Adrenal gland (tissue), 12 donors: ENCODE measurements around the gene PTPRN2. TPM values are rescaled to one million over a fixed set of nuclear protein-coding genes. Genes with fewer than 3 reads are reported as not detected.

ENCODE experiments used
- DNase-seq, 7 donors: peaks; one replicate each; pipeline ENCODE4 v3.0.0-alpha.2; 2019 to 2020
- H3K27ac ChIP-seq, 5 donors: fragments of 200-600 bp; sonication (generic) in 4 of 5; 1 replicate in 3 of 5; 2 replicates in 2 of 5; pipeline versions ENCODE4 v1.5.1 to v1.8.0; 2016 to 2020; ENCODE audit warnings: mild to moderate bottlenecking in 1 of 5
- H3K27me3 ChIP-seq: fragments of 200-600 bp; 2 replicates; pipeline ENCODE4 v1.8.0; 2021
- H3K36me3 ChIP-seq, 2 donors: fragments of 200-600 bp; replicated peaks in 1 of 2; 1 replicate in 1 of 2; 2 replicates in 1 of 2; pipeline versions ENCODE4 v1.5.1 to v1.8.0; 2018 to 2022
- H3K4me1 ChIP-seq, 2 donors: fragments of 200-600 bp; replicated peaks in 1 of 2; 1 replicate in 1 of 2; 2 replicates in 1 of 2; pipeline versions ENCODE4 v1.5.1 to v1.8.0; 2018 to 2021
- H3K4me3 ChIP-seq, 4 donors: fragments of 200-600 bp; sonication (generic) in 3 of 4; one replicate each; pipeline ENCODE4 v1.5.1; 2016 to 2018
- H3K9me3 ChIP-seq, 3 donors: fragments of 200-600 bp; sonication (generic) in 1 of 3; replicated peaks in 1 of 3; 1 replicate in 2 of 3; 2 replicates in 1 of 3; pipeline versions ENCODE4 v1.5.1 to v1.8.0; 2016 to 2021
- POLR2A ChIP-seq, 2 donors: fragments of 450-650 bp; IDR thresholded peaks; one replicate each; pipeline ENCODE4 v1.6.1; 2017; ENCODE audit warnings: antibody characterized with exemption in 2 of 2, mild to moderate bottlenecking in 2 of 2, moderate library complexity in 1 of 2
- WGBS, 4 donors: extraction: QIAGEN DNeasy Blood & Tissue Kit in 2 of 4; methylation state at CpG; one replicate each; pipeline versions ENCODE4 v1.1.5 to v1.1.7; 2013 to 2017; 5-methylcytosine and 5-hydroxymethylcytosine counted together
- intact Hi-C, 2 donors: fragments of 100-400 bp; cut with DNase I; formaldehyde crosslinking; loops; one replicate each; pipeline versions ENCODE4 v1.14.1 to v1.15.0; 2022 to 2023
- polyA plus RNA-seq, 3 donors: library from polyadenylated mRNA; stranded (reverse); fragments of 200-250 nt in 2 of 3; fragments of 350-450 nt in 1 of 3; fragmentation: Illumina TruSeq in 1 of 3; extraction: RNeasy Lipid Tissue Mini Kit (QIAGEN cat#74804) in 1 of 3; gene quantifications; one replicate each; pipeline ENCODE4 v1.2.3, GENCODE V29; 2013 to 2014
- total RNA-seq, 9 donors: library from RNA; depleted of rRNA in 4 of 9; stranded (reverse); fragments of >200 nt in 4 of 9; fragments of 120-200 nt in 1 of 9; fragmentation: NEBNext Ultra II Directional in 1 of 9; extraction: Animal tissue kit (Norgen Biotek cat#: 25700) in 1 of 9; gene quantifications; one replicate each; pipeline versions ENCODE4 v1.1.0 to v1.2.4, GENCODE V29; 2013 to 2023
- TF ChIP-seq, protein P1 (sequence below), 6 experiments: fragments of 450-650 bp in 4 of 6; fragments of 200-600 bp in 2 of 6; sonication (generic) in 1 of 6; IDR thresholded peaks; 1 replicate in 5 of 6; 2 replicates in 1 of 6; pipeline versions ENCODE4 v1.5.1 to v1.8.0; 2016 to 2021; ENCODE audit warnings: antibody characterized with exemption in 6 of 6, mild to moderate bottlenecking in 2 of 6, moderate library complexity in 1 of 6
- donor health status: healthy with polysubstance abuse.
- donor health status: Bipolar disorder and iron deficiency.
- donor health status: DM: yes; HTN: yes; CAD: no.
- donor health status: DM: no; HTN: no; CAD: no.
- donor health status: DM: no; HTN: no; CAD: no.
- donor health status: DM: yes; HTN: yes; CAD: no.

The PTPRN2 gene
- total and polyA plus RNA-seq, 12 donors: 2.2 to 16.2 (median 3.4) TPM

DNA sequence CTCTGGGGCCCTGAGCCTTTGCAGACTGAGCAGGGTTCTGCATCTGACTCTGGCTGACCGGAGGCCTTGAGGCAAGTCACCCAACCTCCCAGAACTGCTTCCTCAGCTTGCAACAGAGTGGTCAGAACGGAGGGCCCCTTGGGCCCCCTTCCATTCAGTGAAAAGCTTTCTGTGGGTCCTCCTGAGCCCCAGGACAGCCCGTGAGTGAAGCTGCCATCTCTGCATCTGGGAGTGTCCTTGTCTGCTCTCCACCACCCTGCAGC lies 1026.2 kb downstream of the PTPRN2 start:
- Histone ChIP-seq H3K27ac (no peak overlapping the region), H3K27me3 (no peaks in the 10 kb centered on the region), H3K9me3 (no peaks in the 10 kb centered on the region), H3K4me1 (no peaks in the 10 kb centered on the region), H3K36me3 (no peaks in the 10 kb centered on the region), H3K4me3 (no peak overlapping the region)
- intact Hi-C loops: no loop called here
- no peak for TF ChIP-seq POLR2A (IDR thresholded peaks at IDR 0.05)
- TF ChIP-seq, protein P1, sequence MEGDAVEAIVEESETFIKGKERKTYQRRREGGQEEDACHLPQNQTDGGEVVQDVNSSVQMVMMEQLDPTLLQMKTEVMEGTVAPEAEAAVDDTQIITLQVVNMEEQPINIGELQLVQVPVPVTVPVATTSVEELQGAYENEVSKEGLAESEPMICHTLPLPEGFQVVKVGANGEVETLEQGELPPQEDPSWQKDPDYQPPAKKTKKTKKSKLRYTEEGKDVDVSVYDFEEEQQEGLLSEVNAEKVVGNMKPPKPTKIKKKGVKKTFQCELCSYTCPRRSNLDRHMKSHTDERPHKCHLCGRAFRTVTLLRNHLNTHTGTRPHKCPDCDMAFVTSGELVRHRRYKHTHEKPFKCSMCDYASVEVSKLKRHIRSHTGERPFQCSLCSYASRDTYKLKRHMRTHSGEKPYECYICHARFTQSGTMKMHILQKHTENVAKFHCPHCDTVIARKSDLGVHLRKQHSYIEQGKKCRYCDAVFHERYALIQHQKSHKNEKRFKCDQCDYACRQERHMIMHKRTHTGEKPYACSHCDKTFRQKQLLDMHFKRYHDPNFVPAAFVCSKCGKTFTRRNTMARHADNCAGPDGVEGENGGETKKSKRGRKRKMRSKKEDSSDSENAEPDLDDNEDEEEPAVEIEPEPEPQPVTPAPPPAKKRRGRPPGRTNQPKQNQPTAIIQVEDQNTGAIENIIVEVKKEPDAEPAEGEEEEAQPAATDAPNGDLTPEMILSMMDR (IDR thresholded peaks at IDR 0.05): no peak
- DNase-seq: no peak
- WGBS, 4 donors: 51 to 70% (median 63%) methylated on average over 2 to 3 of the region's 3 CpGs; no CpG with 5 or more reads in 1 of the 4 donors

- TF ChIP-seq, protein P1 (IDR thresholded peaks at IDR 0.05): no peak
- TF ChIP-seq POLR2A (IDR thresholded peaks at IDR 0.05): no peak
- no peak for DNase-seq
- no peaks in the 10 kb centered on the region for H3K36me3 ChIP-seq
- intact Hi-C loops: no loop called here
- no peaks in the 10 kb centered on the region for H3K9me3 ChIP-seq
- WGBS, 4 donors: 82 to 87% (median 86%) methylated on average over 25 to 29 of the region's 29 CpGs
- no peak overlapping the region for H3K4me3 ChIP-seq
- H3K27me3 ChIP-seq: no peaks in the 10 kb centered on the region
- H3K4me1 ChIP-seq: no peaks in the 10 kb centered on the region
- H3K27ac ChIP-seq: no peak overlapping the region
These were observed 1026.7 kb downstream of the PTPRN2 start for GRCh38 chr7:157560710-157561522.

DNA sequence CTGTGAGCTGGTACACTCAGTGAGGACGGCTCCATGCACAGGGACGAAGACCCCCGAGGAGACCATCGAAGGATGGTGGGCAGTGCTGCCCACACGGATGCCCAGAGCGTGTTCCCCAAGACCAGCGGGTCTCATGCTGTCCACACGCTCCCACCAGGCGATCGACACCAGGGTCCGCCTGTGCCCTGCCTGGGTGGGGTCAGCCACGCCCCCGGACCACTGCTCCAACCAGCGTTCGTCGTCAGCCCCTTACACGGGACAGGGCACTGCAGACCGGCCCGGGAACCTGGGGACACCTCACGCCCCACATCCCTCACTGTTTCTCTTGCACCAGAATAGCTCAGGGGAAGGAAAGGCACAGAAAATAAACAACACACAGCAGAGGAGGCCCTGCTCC lies 1027.4 kb downstream of the PTPRN2 start:
- H3K27me3 ChIP-seq: no peaks in the 10 kb centered on the region
- no peak overlapping the region for H3K27ac ChIP-seq
- no peak overlapping the region for H3K4me3 ChIP-seq
- H3K36me3 ChIP-seq: no peaks in the 10 kb centered on the region
- WGBS, 4 donors: 81 to 89% (median 84%) methylated on average over 16 to 20 of the region's 20 CpGs
- H3K9me3 ChIP-seq: no peaks in the 10 kb centered on the region
- intact Hi-C loops: no loop called here
- H3K4me1 ChIP-seq: no peaks in the 10 kb centered on the region
- DNase-seq: no peak
- TF ChIP-seq, protein P1 (IDR thresholded peaks at IDR 0.05): no peak
- TF ChIP-seq POLR2A (IDR thresholded peaks at IDR 0.05): no peak

DNA sequence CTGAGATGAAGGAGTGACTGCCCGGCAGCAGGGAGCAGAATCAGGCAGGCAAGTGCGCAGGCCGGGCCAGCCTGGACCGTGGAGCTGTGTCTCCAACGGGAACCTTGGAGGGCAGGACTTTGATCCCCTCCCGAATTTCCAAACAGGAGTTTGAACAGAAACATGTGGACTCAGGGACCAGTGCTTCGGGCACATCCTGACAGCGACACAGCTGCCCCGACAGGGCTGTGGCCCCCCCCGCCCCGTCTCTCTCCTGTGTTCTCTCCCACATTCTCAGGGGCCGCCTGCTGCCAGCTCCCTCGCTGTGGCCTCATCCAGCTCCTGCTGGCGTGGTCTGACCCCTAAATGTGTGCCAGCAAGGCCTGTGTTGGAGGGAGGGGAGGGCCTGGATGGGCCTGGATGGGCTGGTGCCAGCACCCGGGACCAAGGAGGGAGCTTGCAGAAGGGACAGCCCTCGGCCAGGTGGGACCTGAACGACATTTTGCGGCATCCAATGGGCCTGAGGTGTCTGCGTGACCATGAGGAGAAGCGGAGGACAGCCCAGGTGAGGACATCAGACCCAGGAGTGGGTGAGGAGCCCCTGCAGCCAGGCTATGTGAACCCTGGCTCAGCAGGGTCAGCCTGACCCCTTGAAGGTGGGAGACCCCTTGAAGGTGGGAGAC lies 1027.9 kb downstream of the PTPRN2 start:
- intact Hi-C loops: no loop called here
- Histone ChIP-seq H3K27me3 (no peaks in the 10 kb centered on the region), H3K4me1 (no peaks in the 10 kb centered on the region), H3K9me3 (no peaks in the 10 kb centered on the region), H3K36me3 (no peaks in the 10 kb centered on the region), H3K27ac (no peak overlapping the region), H3K4me3 (no peak overlapping the region)
- 82 to 92% (median 86%) methylated on average over 11 to 20 of the region's 20 CpGs for WGBS, 4 donors
- TF ChIP-seq, protein P1 (IDR thresholded peaks at IDR 0.05): no peak
- no peak for TF ChIP-seq POLR2A (IDR thresholded peaks at IDR 0.05)
- DNase-seq: no peak
